ENCODE measurements around the gene S100PBP. TPM values are rescaled to one million over a fixed set of nuclear protein-coding genes. Genes with fewer than 3 reads are reported as not detected.

S100PBP gene
- total RNA-seq, 2 donors from 2014 or later: 15.6 to 27.0 TPM

- DNase-seq (no peak), ATAC-seq (no peak)
- intact Hi-C loops (cut with DNase I): loop anchor here (10.0 kb wide), 1 partner anchor 164 kb away; no protein-coding TSS in a partner anchor
- Histone ChIP-seq H3K27ac (no peak overlapping the region), H3K4me1 (peaks cover 17% of the 10 kb centered on the region), H3K27me3 (no peaks in the 10 kb centered on the region), H3K36me3 (replicated peaks in 1 of 2; ENCODE audit: insufficient read depth in 1 of 2, low read depth in 2 of 2) (no peaks in the 10 kb centered on the region), H3K4me3 (no peak overlapping the region), H3K9me3 (no peaks in the 10 kb centered on the region)
- no peak for TF ChIP-seq CTCF (IDR thresholded peaks at IDR 0.05)
- TF ChIP-seq POLR2A (IDR thresholded peaks at IDR 0.05): no peak
- WGBS, 2 donors: 54 to 68% methylated on average over 2 to 5 of the region's 5 CpGs
Measured at GRCh38 chr1:32878637-32879041, 61.2 kb downstream of the S100PBP start.

- Histone ChIP-seq H3K27me3 (peaks cover 0 to 8% of the 10 kb centered on the region in 2 donors), H3K4me3 (no peak overlapping the region), H3K4me1 (peaks cover 22% of the 10 kb centered on the region), H3K9me3 (no peaks in the 10 kb centered on the region), H3K36me3 (replicated peaks in 1 of 2; ENCODE audit: insufficient read depth in 1 of 2, low read depth in 2 of 2) (no peaks in the 10 kb centered on the region), H3K27ac (no peak overlapping the region)
- TF ChIP-seq POLR2A (IDR thresholded peaks at IDR 0.05) (no peak), CTCF (IDR thresholded peaks at IDR 0.05) (no peak)
- WGBS, 2 donors: 45 to 71% methylated on average over 5 of the region's 5 CpGs
- DNase-seq (no peak), ATAC-seq (no peak)
- intact Hi-C loops (cut with DNase I): no loop called here
Measured at GRCh38 chr1:32881291-32881690, 63.8 kb downstream of the S100PBP start.

GRCh38 chr1:32881871-32882850 lies 64.7 kb downstream of the S100PBP start:
- DNase-seq: no peak
- no peak for ATAC-seq
- H3K36me3 ChIP-seq (replicated peaks in 1 of 2; ENCODE audit: insufficient read depth in 1 of 2, low read depth in 2 of 2): no peaks in the 10 kb centered on the region
- 31 to 40% methylated on average over 19 to 22 of the region's 22 CpGs for WGBS, 2 donors
- intact Hi-C loops (cut with DNase I): no loop called here
- H3K4me3 ChIP-seq: no peak overlapping the region
- H3K27me3 ChIP-seq: peaks cover 0 to 14% of the 10 kb centered on the region in 2 donors
- H3K9me3 ChIP-seq: no peaks in the 10 kb centered on the region
- TF ChIP-seq CTCF (IDR thresholded peaks at IDR 0.05): no peak
- no peak for TF ChIP-seq POLR2A (IDR thresholded peaks at IDR 0.05)
- H3K27ac ChIP-seq: no peak overlapping the region
- peaks cover 21% of the 10 kb centered on the region for H3K4me1 ChIP-seq

GRCh38 chr1:32883338-32884031 lies 66.0 kb downstream of the S100PBP start:
- no peaks in the 10 kb centered on the region for H3K9me3 ChIP-seq
- no peak for DNase-seq

More at GRCh38 chr1:32883338-32884031, 66.0 kb downstream of the S100PBP start:
- intact Hi-C loops (cut with DNase I): no loop called here
- no peak for ATAC-seq
- Histone ChIP-seq H3K27me3 (peaks cover 0 to 14% of the 10 kb centered on the region in 2 donors), H3K36me3 (replicated peaks in 1 of 2; ENCODE audit: insufficient read depth in 1 of 2, low read depth in 2 of 2) (no peaks in the 10 kb centered on the region), H3K27ac (no peak overlapping the region), H3K4me3 (no peak overlapping the region), H3K4me1 (peaks cover 21% of the 10 kb centered on the region)
- TF ChIP-seq POLR2A (IDR thresholded peaks at IDR 0.05) (no peak), CTCF (IDR thresholded peaks at IDR 0.05) (no peak)
- 79 to 84% methylated on average over 7 of the region's 7 CpGs for WGBS, 2 donors
